Measurements from ENCODE around the gene SLC24A4. TPM values are rescaled to one million over a fixed set of nuclear protein-coding genes. Genes with fewer than 3 reads are reported as not detected.

Gene SLC24A4
- total RNA-seq, 2 donors from 2014 or later, result 2.7 to 4.4 TPM

DNA sequence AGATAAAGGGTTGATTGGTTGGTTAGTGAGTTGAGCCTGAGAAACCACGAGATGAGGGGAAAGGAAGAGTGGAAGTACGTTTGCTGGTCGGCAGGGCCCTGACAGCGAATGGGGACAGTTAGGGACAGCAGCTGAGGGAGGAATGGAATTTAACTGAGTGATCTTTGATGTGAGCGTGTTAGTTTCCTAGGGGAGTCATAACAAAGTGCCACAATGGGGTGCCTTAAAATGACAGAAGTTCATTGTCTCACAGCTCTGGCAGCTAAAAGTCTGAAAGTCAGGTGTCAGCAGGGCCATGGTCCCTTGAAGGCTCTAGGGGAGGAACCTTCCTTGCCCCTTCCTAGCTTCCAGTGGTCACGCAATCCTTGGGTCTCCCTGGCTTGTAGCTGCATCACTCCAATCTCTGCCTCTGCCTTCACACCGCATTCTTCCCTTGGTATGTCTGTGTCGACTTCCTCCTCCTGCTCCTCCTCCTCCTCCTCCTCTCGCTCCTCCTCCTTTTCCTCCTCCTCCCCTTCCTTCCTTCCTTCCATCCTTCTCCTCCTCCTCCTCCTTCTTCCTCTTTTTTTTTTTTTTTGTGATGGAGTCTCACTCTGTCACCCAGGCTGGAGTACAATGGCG lies 164.7 kb downstream of the SLC24A4 start:
- ATAC-seq (ENCODE audit: insufficient number of reproducible peaks, low FRiP score, low read depth) (no peak), DNase-seq (ENCODE audit: low spot score) (no peak)
- no peak overlapping the region for H3K27ac ChIP-seq
- H3K27me3 ChIP-seq (replicated peaks; ENCODE audit: insufficient read depth), result no peaks in the 10 kb centered on the region
- no peaks in the 10 kb centered on the region for H3K36me3 ChIP-seq
- H3K9me3 ChIP-seq, result no peaks in the 10 kb centered on the region
- H3K4me1 ChIP-seq (ENCODE audit: control insufficient read depth in 1 of 2, low read depth in 2 of 2), result peaks cover 0 to 7% of the 10 kb centered on the region in 2 donors
- TF ChIP-seq CTCF (IDR thresholded peaks at IDR 0.05), result no peak
- no peak overlapping the region for H3K4me3 ChIP-seq

GRCh38 chr14:92489394-92490238 lies 166.7 kb downstream of the SLC24A4 start:
- Histone ChIP-seq H3K4me1 (ENCODE audit: control insufficient read depth in 1 of 2, low read depth in 2 of 2) (peaks cover 0 to 7% of the 10 kb centered on the region in 2 donors), H3K4me3 (no peak overlapping the region), H3K9me3 (no peaks in the 10 kb centered on the region), H3K27ac (no peak overlapping the region), H3K36me3 (no peaks in the 10 kb centered on the region), H3K27me3 (replicated peaks; ENCODE audit: insufficient read depth) (no peaks in the 10 kb centered on the region)
- no peak for DNase-seq (ENCODE audit: low spot score)
- no peak for TF ChIP-seq CTCF (IDR thresholded peaks at IDR 0.05)
- ATAC-seq (ENCODE audit: insufficient number of reproducible peaks, low FRiP score, low read depth), result no peak

DNA sequence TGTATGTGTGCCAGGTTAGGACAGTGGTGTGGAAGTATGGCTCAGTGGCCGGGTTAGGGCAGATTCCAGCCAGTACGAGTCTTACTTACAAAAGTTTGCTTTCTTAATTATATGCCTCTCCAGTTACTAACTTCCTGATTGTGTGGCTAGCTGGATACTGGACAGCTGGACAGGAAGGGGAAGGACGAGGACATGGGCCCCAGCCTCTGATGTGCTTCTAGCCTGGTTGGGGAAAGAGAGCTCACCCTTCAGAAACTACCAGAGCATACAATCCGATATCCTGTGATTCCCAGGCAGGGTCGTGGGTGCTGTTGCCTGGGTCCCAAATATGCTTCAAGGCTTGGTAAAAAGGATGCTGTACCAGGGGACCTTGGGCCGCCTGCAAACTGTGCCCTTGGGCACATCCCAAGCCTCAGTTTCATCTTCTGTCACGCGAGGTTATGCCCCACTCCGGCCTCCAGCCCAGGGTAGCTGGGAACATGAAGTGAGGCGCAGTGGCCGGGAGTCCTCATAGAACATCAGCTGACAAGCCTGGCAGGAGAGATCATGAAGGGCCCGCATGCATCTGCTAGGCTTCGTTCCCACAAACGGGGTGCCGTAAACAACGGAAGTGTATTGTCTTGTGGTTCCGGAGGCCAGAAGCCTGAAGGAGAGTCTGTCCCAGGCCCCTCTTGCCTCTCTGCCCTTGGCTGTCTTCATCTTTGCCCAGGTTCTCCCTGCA lies 167.4 kb downstream of the SLC24A4 start:
- no peak for ATAC-seq (ENCODE audit: insufficient number of reproducible peaks, low FRiP score, low read depth)
- Histone ChIP-seq H3K27ac (no peak overlapping the region), H3K4me1 (ENCODE audit: control insufficient read depth in 1 of 2, low read depth in 2 of 2) (peaks cover 0 to 7% of the 10 kb centered on the region in 2 donors), H3K36me3 (no peaks in the 10 kb centered on the region), H3K27me3 (replicated peaks; ENCODE audit: insufficient read depth) (no peaks in the 10 kb centered on the region), H3K9me3 (no peaks in the 10 kb centered on the region), H3K4me3 (no peak overlapping the region)
- no peak for DNase-seq (ENCODE audit: low spot score)
- no peak for TF ChIP-seq CTCF (IDR thresholded peaks at IDR 0.05)

- ATAC-seq (ENCODE audit: insufficient number of reproducible peaks, low FRiP score, low read depth) (no peak), DNase-seq (ENCODE audit: low spot score) (no peak)
- Histone ChIP-seq H3K4me3 (no peak overlapping the region), H3K9me3 (no peaks in the 10 kb centered on the region), H3K27ac (no peak overlapping the region), H3K36me3 (no peaks in the 10 kb centered on the region), H3K4me1 (ENCODE audit: control insufficient read depth in 1 of 2, low read depth in 2 of 2) (peaks cover 0 to 4% of the 10 kb centered on the region in 2 donors), H3K27me3 (replicated peaks; ENCODE audit: insufficient read depth) (no peaks in the 10 kb centered on the region)
- TF ChIP-seq CTCF (IDR thresholded peaks at IDR 0.05), result no peak
Observed at GRCh38 chr14:92491782-92492181, 168.8 kb downstream of the SLC24A4 start.

DNA sequence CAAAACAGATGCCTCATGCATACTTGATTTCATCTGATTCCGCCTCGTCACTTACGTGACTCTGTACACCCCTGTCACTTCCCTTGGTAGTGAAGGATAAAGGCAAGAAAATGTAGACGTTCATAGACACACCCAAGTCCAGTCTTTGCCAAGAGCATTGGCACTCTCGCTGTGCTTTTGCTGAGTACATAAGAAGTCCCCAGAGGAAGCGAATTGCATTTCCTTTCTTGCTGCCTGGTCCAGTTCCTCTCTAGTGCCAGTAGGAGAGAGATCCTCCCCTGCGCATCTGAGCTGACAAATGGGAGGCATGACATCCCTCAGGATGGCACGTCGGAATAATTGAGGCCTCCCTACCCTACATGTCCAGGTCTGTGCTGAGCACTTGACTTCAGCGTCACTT lies 169.3 kb downstream of the SLC24A4 start:
- ATAC-seq (ENCODE audit: insufficient number of reproducible peaks, low FRiP score, low read depth) (no peak), DNase-seq (ENCODE audit: low spot score) (no peak)
- no peak overlapping the region for H3K27ac ChIP-seq
- H3K27me3 ChIP-seq (replicated peaks; ENCODE audit: insufficient read depth), result no peaks in the 10 kb centered on the region
- TF ChIP-seq CTCF (IDR thresholded peaks at IDR 0.05), result no peak
- H3K9me3 ChIP-seq, result no peaks in the 10 kb centered on the region
- H3K4me1 ChIP-seq (ENCODE audit: control insufficient read depth in 1 of 2, low read depth in 2 of 2), result no peaks in the 10 kb centered on the region
- H3K4me3 ChIP-seq, result no peak overlapping the region
- H3K36me3 ChIP-seq, result no peaks in the 10 kb centered on the region
